DMS 273 (cell line): ENCODE measurements around the gene SPSB4.

Source experiments
- DNase-seq: peaks from one replicate; lab custom pipeline; 2025; ENCODE audit not compliant: unreplicated experiment; lab: John Stamatoyannopoulos, UW

The SPSB4 gene

GRCh38 chr3:141073580-141073979 is 22.4 kb downstream of the SPSB4 start:
- DNase-seq: no peak

- no peak for DNase-seq
These were observed 23.4 kb downstream of the SPSB4 start for GRCh38 chr3:141074529-141074928.

- no peak for DNase-seq
These were observed 25.1 kb downstream of the SPSB4 start for GRCh38 chr3:141076036-141076773.

DNA sequence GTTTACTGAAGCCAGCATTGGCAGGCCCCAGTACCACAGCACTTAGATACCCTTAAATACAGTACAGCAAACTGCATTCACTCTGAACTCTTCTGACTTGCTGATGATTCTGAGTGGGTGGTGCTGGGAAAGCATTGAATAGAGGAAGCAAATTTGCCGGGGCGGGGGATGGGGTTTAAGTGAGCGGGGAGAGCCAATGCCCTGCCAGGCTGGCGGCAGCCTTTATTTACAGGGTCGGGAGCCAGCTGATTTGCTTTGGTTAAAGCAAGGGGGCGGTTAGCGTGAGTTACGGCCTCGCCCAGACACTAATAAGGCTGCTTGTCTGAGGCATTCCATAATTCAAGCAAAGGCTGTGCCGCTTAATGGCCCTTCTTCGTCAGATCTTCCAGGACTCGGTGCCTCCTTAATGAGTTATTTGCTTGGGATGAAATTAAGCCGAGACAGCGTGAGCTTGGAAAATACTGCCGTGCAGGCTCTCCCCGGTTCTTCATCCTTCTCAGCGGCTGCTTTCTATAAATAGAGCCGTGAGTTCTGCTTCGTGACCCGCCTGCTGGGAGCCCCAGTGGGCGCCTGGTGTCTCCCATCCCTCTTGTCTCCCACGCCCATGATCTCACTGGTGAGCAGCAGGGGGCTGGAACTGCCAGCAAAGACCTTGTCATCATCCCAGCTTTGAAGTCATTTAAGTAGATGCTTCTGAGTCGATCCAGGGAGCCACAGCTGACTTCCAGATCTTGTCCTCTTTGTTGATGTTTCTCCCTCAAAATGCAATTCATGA is 25.8 kb downstream of the SPSB4 start:
- DNase-seq: no peak

DNA sequence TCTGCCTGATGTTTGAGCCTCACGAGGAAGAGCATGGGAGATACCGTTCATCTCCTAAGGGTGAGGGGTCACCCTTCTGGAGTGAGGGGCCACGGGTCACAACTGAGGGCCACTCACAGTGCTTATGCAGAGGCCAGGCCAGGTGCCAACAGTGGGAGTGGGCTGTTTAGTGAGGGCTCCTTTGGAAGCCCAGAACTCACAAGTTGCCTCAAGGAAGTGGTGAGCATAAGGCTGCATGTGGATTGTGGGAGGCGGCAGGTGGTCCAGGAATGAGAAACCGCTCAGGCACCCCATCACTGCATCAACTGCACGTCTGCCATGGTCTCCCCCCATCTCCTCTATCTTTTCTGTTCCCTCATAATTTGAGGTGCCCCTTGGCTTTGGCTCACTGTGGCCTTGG is 26.5 kb downstream of the SPSB4 start:
- no peak for DNase-seq

DNA sequence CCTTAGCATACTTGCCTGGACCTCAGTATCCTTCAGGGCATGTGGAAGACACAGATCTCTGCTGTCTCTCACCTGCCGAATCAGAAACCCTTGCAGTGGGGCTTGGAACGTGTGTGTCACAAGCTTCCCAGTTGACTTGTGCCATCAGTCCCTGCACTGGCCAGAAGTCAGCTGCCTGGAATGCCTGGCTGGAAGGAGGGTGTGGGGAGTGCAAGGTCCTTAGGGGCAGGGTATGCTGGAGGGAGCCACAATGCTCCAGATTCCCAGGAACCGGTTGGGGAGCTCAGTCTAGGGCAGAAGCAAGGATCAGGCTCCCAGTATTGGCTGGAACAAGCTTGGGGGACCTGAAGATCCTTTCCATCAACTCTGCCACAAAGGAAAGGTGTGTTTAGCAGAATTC is 27.1 kb downstream of the SPSB4 start:
- no peak for DNase-seq

GRCh38 chr3:141080431-141080830 is 29.3 kb downstream of the SPSB4 start:
- DNase-seq: no peak

DNA sequence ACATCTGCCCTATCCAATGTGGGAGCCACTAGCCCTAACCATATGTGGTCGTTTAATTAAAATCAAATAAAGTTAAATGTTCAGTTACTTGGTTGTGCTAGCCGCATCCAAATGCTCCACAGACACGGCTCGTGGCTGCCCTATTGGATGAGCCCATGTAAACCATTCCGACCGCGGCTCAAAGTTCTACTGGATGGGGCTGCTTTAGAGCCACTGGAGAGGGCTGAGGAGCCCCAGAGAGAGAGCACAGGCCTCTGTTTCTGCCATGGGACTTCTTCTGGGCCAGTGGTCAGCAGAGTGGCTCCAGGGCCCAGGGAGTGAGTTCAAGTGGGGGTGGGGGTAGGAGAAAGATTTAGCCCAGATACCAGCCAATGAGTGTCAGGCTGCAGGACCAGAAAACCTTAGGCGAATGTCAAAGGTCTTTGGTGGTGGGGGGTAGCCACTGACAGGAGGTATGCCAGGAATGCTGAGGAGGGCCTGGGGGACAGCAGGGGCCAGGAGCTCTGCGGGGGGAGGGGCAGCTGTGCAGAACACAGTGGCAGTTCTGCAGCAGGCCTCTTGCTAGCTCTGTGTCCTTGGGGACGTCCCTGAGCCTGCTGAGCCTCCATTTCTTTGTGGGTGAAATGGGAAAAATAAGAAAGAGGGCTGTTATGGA is 30.1 kb downstream of the SPSB4 start:
- no peak for DNase-seq

DNA sequence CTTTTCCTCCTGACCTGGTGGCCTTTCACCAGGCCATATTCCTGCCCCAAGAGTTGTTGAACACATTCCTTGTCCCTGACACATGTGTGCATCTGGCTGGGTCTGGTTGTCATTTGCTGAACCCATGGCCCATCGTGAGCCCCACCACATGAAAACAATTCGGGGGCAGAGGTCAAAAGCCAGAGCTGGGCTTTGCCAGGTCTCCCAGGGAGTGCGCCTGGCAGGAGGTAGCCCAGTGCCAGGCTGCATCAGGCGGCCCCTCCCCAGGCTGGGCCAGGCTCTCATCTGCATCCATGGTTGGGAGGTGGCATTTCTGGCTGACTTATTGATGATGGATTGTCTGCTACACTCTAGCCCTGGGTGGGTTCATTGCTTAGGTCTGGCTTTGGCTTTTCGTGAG is 30.9 kb downstream of the SPSB4 start:
- DNase-seq: no peak

DNA sequence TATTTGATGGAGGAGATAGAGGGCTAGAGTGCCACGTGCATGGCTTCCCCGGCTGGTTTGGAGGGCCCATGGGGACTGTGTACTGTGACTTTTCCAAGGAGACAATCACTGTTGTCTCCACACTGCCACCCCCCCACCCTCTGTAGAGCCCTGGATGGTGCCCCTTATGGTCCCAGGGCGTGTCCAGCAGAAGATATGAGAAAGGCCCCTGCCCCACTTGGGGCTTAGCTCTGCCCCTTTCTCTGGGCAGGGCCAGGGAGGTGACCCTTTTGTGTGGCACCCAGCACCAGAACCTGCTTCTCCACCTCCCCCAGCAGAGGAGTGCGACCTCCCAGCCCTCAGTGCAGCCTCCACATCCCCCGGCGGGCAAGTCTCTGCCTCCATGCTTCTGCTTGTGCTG is 32.1 kb downstream of the SPSB4 start:
- no peak for DNase-seq

- peak; percentile 77 for DNase-seq
These were observed 32.9 kb downstream of the SPSB4 start for GRCh38 chr3:141083836-141084649.

DNA sequence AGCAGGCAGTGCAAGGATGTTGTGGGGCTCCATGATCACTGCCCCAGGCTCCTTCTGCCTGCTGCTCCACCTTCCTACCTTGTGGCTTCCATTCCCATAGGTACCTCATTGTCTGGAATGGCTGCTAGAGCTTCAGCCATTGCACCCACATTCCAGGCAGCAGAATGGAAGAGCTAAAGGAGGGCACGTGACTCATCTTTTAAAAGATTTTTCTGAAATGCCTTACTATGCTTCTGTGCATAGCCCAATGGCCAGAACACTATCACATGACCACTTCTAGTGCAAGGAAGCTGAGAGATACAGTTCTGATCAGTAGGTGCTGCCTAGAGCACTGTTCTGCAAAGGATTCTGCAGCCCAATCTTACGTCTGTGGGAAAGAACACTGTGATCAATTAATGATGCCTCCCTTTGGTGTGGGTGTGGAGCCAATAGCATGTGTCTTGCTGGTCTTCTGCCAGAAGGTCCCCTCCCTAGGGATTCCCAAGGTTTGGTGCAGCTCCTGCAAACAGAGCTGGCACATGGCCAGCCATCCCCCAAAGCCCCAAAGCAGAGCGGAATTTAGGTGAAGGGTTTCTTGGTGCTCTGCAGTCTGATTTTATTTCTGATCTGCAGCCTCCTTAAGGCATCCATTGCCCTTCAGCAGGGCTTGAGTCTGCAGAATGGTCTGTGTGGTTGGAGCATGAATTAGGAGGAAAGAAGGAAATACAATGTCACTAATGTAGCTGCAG is 34.4 kb downstream of the SPSB4 start:
- DNase-seq: no peak

- DNase-seq: no peak
These were observed 35.0 kb downstream of the SPSB4 start for GRCh38 chr3:141086188-141086587.

DNA sequence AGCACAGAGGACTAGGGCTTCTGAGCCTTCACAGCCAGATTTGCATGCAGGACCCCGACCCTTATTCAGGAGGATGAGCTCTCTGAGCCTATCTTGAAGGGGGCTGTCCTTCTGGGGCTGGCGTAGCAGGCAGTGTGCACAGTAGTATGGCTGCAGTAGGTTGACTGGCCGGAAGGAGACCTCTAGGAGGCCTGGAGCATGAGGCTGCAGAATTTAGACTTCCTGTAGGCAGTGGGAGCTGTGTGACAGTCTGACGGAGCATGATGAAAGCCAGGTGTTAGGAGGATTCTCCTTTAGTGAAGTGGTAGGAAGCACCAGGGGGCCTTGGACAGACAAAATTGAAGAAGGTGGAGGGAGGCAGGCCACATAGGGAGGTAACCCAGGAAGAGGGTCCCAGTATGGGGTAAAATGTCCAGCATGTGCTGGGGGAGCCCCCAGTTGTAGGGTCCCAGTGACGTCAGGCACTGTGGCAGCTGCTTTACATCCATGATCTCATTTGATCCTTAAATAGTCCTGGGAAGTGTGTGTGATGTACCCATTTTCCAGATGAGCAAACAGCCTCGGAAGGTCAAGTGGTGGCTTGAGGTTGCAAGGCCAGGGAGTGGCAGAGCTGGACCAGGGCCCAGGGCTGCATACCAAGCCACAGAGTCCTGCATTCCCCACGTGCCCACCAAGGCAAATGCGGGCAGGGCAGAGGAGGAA is 36.1 kb downstream of the SPSB4 start:
- no peak for DNase-seq

DNA sequence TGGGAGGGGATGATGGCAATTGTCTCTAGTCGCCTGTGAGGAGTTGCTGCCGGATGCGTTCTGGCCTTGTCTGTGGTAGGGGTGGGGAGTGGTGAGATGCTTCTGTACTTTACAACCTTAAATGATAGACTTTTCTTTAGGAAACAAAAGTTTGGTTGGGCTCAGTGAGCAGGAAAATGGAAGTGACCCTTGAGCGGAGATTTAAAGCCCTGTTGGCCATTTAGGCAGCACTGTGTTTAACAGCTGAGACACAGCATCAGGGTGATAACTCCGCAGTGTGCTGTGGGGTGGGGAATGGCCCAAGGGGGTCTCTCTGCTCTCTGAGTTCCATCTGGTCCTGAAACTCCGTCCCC is 36.6 kb downstream of the SPSB4 start:
- no peak for DNase-seq

DNA sequence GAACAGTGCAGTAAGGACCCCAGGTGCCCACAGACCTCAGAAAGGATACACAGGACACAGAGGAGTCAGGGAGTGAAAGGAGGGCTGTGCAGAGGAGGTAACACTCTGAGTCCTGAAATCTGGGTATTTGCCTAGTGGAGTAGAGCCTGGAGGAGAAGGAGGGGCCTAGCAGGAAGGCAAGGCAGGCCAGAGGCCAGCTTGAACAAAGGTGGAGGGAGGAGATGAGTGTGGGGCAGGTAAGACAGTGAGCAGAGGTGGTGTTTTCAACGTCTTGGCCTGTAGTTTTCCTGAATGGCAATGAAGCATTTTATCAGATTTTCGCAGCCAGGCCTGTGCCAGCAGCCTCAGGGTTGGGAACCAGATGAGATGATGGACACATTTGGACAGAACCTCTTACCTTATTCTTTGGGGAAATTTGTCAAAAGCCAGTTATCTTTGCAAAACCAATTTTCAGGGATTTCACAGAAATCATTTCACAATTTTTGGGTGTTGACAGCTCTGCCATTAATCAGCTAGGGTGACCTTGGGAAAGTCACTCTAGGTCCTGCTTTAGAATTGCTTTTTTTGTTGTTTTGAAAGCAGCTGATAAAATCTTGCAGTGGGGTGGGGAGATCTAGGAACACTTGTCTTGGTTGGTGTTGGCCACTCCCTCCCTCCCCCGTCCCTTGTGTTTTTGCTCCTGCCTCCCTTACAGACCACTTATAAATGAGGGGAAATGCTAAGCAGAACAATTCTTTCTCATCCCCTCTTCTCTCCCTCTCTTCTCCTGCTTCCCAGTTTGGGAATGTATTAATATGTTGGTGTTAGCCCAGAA is 38.4 kb downstream of the SPSB4 start:
- no peak for DNase-seq

GRCh38 chr3:141091426-141091825 is 40.3 kb downstream of the SPSB4 start:
- peak; percentile 65 for DNase-seq

DNA sequence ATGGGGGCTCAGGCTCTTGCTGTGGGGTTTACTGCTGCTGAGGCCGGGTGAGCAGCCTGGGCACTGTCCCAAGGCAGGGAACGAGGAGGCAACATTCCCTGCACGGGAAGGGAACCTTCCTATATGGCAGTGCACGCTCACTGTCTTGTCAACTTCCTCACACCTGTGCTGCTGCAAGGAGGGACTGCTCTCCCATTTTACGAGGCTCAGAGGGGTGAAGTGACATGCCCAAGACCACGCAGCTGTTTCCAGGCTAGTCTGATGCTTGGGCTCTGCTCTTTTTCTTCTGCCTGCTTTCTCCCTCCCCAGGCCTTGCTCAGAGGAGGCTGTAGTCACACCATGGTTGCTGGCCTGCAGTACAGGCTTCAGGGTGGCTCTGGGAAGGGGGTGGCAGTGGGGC is 41.5 kb downstream of the SPSB4 start:
- peak; percentile 36 for DNase-seq

- DNase-seq: peak; percentile 83
These were observed 42.2 kb downstream of the SPSB4 start for GRCh38 chr3:141093397-141093796.
